Measurements from ENCODE around the gene EEFSEC. TPM values are rescaled to one million over a fixed set of nuclear protein-coding genes. Genes with fewer than 3 reads are reported as not detected.

EEFSEC gene
- total and polyA plus RNA-seq, 2 experiments from 2014 or later, result 10.1 to 16.2 TPM

- H3K27me3 Mint-ChIP-seq (ENCODE audit: insufficient read depth, low read depth, poor library complexity), result peaks cover 42% of the 10 kb centered on the region
- no peak for DNase-seq (ENCODE audit: low spot score)
- peak overlapping the region; percentile 76; the same call in 1 of the 2 replicates for H3K27ac Mint-ChIP-seq
Observed at GRCh38 chr3:128281461-128282367, 128.4 kb downstream of the EEFSEC start.

GRCh38 chr3:128282380-128283196, 129.3 kb downstream of the EEFSEC start:
- no peak overlapping the region for H3K27ac Mint-ChIP-seq
- no peaks in the 10 kb centered on the region for H3K9me2 ChIP-seq (ENCODE audit: insufficient read depth)
- TF ChIP-seq EZH2phosphoT487 (IDR thresholded peaks at IDR 0.05; ENCODE audit: unreplicated experiment) (no peak), POLR2AphosphoS5 (IDR thresholded peaks at IDR 0.05; ENCODE audit: low read depth) (no peak), ETS1 (IDR thresholded peaks at IDR 0.05) (no peak), CREB1 (CRISPR knock-in tag; IDR thresholded peaks at IDR 0.05; ENCODE audit: low read depth) (no peak), STAT1 (IDR thresholded peaks at IDR 0.05; ENCODE audit: unreplicated experiment) (no peak), ZNF331 (CRISPR knock-in tag; IDR thresholded peaks at IDR 0.05; ENCODE audit: low read depth) (no peak), ZNF114 (CRISPR knock-in tag; IDR thresholded peaks at IDR 0.05) (no peak), ZNF462 (CRISPR knock-in tag; IDR thresholded peaks at IDR 0.05) (no peak), EZH2 (IDR thresholded peaks at IDR 0.05; ENCODE audit: low read depth, unreplicated experiment) (no peak), JUNB (IDR thresholded peaks at IDR 0.05; ENCODE audit: unreplicated experiment) (no peak)
- peak overlapping the region; percentile 45; the same call in 1 of the 2 replicates for H3K27ac ChIP-seq (ENCODE audit: low read depth)
- H4K20me1 ChIP-seq (replicated peaks; ENCODE audit: insufficient read depth), result no peaks in the 10 kb centered on the region
- DNase-seq (ENCODE audit: low spot score) (peak; percentile 46), ATAC-seq (peak; percentile 11)
- H3K36me3 Mint-ChIP-seq (ENCODE audit: low read depth), result no peaks in the 10 kb centered on the region; the same call in 2 of the 3 replicates
- no peaks in the 10 kb centered on the region for H3K79me2 ChIP-seq (replicated peaks; ENCODE audit: insufficient read depth)
- no peaks in the 10 kb centered on the region; the same call in 1 of the 2 replicates for H3K27me3 ChIP-seq (ENCODE audit: insufficient read depth)
- no peak overlapping the region; the same call in 2 of the 3 replicates for H3K4me3 Mint-ChIP-seq
- H3F3A ChIP-seq (replicated peaks; ENCODE audit: low read depth), result no peaks in the 10 kb centered on the region; the same call in 1 of the 2 replicates
- peaks cover 40% of the 10 kb centered on the region for H3K27me3 Mint-ChIP-seq (ENCODE audit: insufficient read depth, low read depth, poor library complexity)
- H3K36me3 ChIP-seq (ENCODE audit: insufficient read depth), result no peaks in the 10 kb centered on the region
- peak overlapping the region; percentile 38; the same call in 1 of the 2 replicates for H3K4me2 ChIP-seq
- H3K4me1 Mint-ChIP-seq, result peaks cover 82% of the 10 kb centered on the region
- H2AFZ ChIP-seq, result no peak overlapping the region
- H3K4me1 ChIP-seq (ENCODE audit: insufficient read depth), result peaks cover 56% of the 10 kb centered on the region
- no peaks in the 10 kb centered on the region; the same call in 2 of the 3 replicates for H3K9me3 Mint-ChIP-seq
- H3K4me3 ChIP-seq, result no peak overlapping the region

More at GRCh38 chr3:128281461-128282367, 128.4 kb downstream of the EEFSEC start:
- Histone ChIP-seq H3K9me2 (ENCODE audit: insufficient read depth) (no peaks in the 10 kb centered on the region), H3F3A (replicated peaks; ENCODE audit: low read depth) (no peaks in the 10 kb centered on the region; the same call in 1 of the 2 replicates), H2AFZ (no peak overlapping the region), H3K27me3 (ENCODE audit: insufficient read depth) (no peaks in the 10 kb centered on the region; the same call in 1 of the 2 replicates), H4K20me1 (replicated peaks; ENCODE audit: insufficient read depth) (no peaks in the 10 kb centered on the region), H3K4me3 (no peak overlapping the region), H3K4me2 (peak overlapping the region; percentile 58), H3K4me1 (ENCODE audit: insufficient read depth) (peaks cover 48% of the 10 kb centered on the region), H3K27ac (ENCODE audit: low read depth) (peak overlapping the region; percentile 83; the same call in 1 of the 2 replicates), H3K79me2 (replicated peaks; ENCODE audit: insufficient read depth) (no peaks in the 10 kb centered on the region), H3K36me3 (ENCODE audit: insufficient read depth) (no peaks in the 10 kb centered on the region)
- H3K9me3 Mint-ChIP-seq, result no peaks in the 10 kb centered on the region; the same call in 2 of the 3 replicates
- no peak for TF ChIP-seq EZH2 (IDR thresholded peaks at IDR 0.05; ENCODE audit: low read depth, unreplicated experiment)
- peaks cover 80% of the 10 kb centered on the region for H3K4me1 Mint-ChIP-seq
- peak overlapping the region; percentile 45; the same call in 2 of the 3 replicates for H3K4me3 Mint-ChIP-seq
- no peak for ATAC-seq
- no peaks in the 10 kb centered on the region; the same call in 2 of the 3 replicates for H3K36me3 Mint-ChIP-seq (ENCODE audit: low read depth)
